Measurements from ENCODE around the gene MCF2L2.

DNA sequence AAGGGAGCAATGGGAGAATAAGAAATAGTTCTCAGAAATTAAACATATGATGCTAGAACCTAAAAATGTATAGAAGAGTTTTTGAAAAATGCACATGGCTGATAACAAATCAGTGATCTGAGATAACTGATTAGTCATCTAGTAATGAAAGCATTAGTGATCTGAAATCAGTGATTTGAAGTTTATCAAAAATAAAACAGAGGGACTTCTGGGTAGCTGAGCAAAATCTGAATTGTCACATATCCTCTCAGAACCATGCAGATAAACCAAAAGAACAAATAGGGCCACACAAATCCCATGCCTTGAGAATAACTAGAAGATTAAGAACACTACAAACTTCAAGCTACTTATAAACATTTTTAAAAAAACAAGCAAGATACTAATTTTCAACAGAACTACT, 71.5 kb downstream of the MCF2L2 start:
- TF ChIP-seq CTCF (IDR thresholded peaks at IDR 0.05; ENCODE audit: poor library complexity, severe bottlenecking) (no peak), EZH2 (IDR thresholded peaks at IDR 0.05; ENCODE audit: borderline replicate concordance, insufficient read depth, low read length, poor library complexity, severe bottlenecking) (no peak), EP300 (conservative IDR thresholded peaks at IDR 0.05; ENCODE audit: poor library complexity, severe bottlenecking) (no peak), POLR2AphosphoS5 (IDR thresholded peaks at IDR 0.05) (no peak), RAD21 (conservative IDR thresholded peaks at IDR 0.05) (no peak)
